Measurements from ENCODE around the gene YY1. TPM values are rescaled to one million over a fixed set of nuclear protein-coding genes. Genes with fewer than 3 reads are reported as not detected.
"Not testable (repeated sequence)": the region's sequence is repeated elsewhere in the genome, so short reads cannot be mapped to it uniquely, and the experiment has no call there.

The YY1 gene
- total RNA-seq, 5 donors from 2014 or later (not counting 1 experiment from before 2014, with no cell fraction given) = 67.5 to 86.5 (median 74.2) TPM

- H3K36me3 Mint-ChIP-seq; CTCF ChIA-PET; H3K36me3 ChIP-seq (ENCODE audit: control insufficient read depth in 2 of 2, extremely low read depth in 1 of 2, insufficient read depth in 1 of 2, low read length in 1 of 2); H3K4me3 Mint-ChIP-seq; H3K27ac Mint-ChIP-seq; ATAC-seq (replicated peaks in 1 of 4); H3K27me3 Mint-ChIP-seq; POLR2A ChIA-PET; H3K9me3 ChIP-seq; H3K27ac ChIP-seq (ENCODE audit: low read length); H3K9me3 Mint-ChIP-seq; H3K4me1 Mint-ChIP-seq; H3K4me1 ChIP-seq (ENCODE audit: control insufficient read depth in 1 of 2, extremely low read depth in 1 of 2, insufficient read depth in 2 of 2, low read length in 2 of 2); H3K27me3 ChIP-seq (replicated peaks in 1 of 2; ENCODE audit: control insufficient read depth in 2 of 2, extremely low read depth in 1 of 2, insufficient read depth in 2 of 2, low read length in 1 of 2); DNase-seq; H3K4me3 ChIP-seq (ENCODE audit: control insufficient read depth in 1 of 2, extremely low read depth in 1 of 2, low read length in 1 of 2): not testable (repeated sequence)
- 41% methylated on average over 7 of the region's 18 CpGs for WGBS (ENCODE audit: insufficient coverage)
Observed at GRCh38 chr14:100312110-100312876, 73.3 kb downstream of the YY1 start.

- Mint-ChIP-seq H3K27me3 (no peaks in the 10 kb centered on the region), H3K4me1 (peaks cover 2 to 14% (median 5%) of the 10 kb centered on the region in 3 donors), H3K27ac (no peak overlapping the region), H3K9me3 (no peaks in the 10 kb centered on the region), H3K4me3 (no peak overlapping the region), H3K36me3 (no peaks in the 10 kb centered on the region)
- Histone ChIP-seq H3K27ac (ENCODE audit: low read length) (no peak overlapping the region), H3K9me3 (no peaks in the 10 kb centered on the region), H3K4me3 (ENCODE audit: control insufficient read depth in 1 of 2, extremely low read depth in 1 of 2, low read length in 1 of 2) (no peak overlapping the region), H3K4me1 (ENCODE audit: control insufficient read depth in 1 of 2, extremely low read depth in 1 of 2, insufficient read depth in 2 of 2, low read length in 2 of 2) (peaks cover 0 to 11% of the 10 kb centered on the region in 2 experiments), H3K27me3 (replicated peaks in 1 of 2; ENCODE audit: control insufficient read depth in 2 of 2, extremely low read depth in 1 of 2, insufficient read depth in 2 of 2, low read length in 1 of 2) (no peaks in the 10 kb centered on the region), H3K36me3 (ENCODE audit: control insufficient read depth in 2 of 2, extremely low read depth in 1 of 2, insufficient read depth in 1 of 2, low read length in 1 of 2) (no peaks in the 10 kb centered on the region)
- WGBS (ENCODE audit: insufficient coverage) = 71% methylated on average over 10 of the region's 10 CpGs
- no peak for DNase-seq
- ChIA-PET POLR2A (no interaction called here), CTCF (no interaction called here)
- ATAC-seq (replicated peaks in 1 of 4) = no peak
Observed at GRCh38 chr14:100312877-100313400, 74.0 kb downstream of the YY1 start.

- no peaks in the 10 kb centered on the region for H3K27me3 ChIP-seq (replicated peaks in 1 of 2; ENCODE audit: control insufficient read depth in 2 of 2, extremely low read depth in 1 of 2, insufficient read depth in 2 of 2, low read length in 1 of 2)
- H3K27ac Mint-ChIP-seq = no peak overlapping the region
- H3K36me3 Mint-ChIP-seq = no peaks in the 10 kb centered on the region
- ChIA-PET CTCF (interaction anchor here in 1 of 2 donors (0.6 kb wide), 2 partner anchors 26 to 34 kb away, joined by 3 to 4 read pairs; no protein-coding TSS in a partner anchor), POLR2A (no interaction called here)
- peaks cover 0 to 12% (median 3%) of the 10 kb centered on the region in 3 donors for H3K4me1 Mint-ChIP-seq
- no peaks in the 10 kb centered on the region for H3K27me3 Mint-ChIP-seq
- H3K27ac ChIP-seq (ENCODE audit: low read length) = no peak overlapping the region
- H3K9me3 Mint-ChIP-seq = no peaks in the 10 kb centered on the region
- ATAC-seq (replicated peaks in 1 of 4) = no peak
- peaks cover 0 to 17% of the 10 kb centered on the region in 2 experiments for H3K4me1 ChIP-seq (ENCODE audit: control insufficient read depth in 1 of 2, extremely low read depth in 1 of 2, insufficient read depth in 2 of 2, low read length in 2 of 2)
- H3K4me3 Mint-ChIP-seq = no peak overlapping the region
- H3K36me3 ChIP-seq (ENCODE audit: control insufficient read depth in 2 of 2, extremely low read depth in 1 of 2, insufficient read depth in 1 of 2, low read length in 1 of 2) = no peaks in the 10 kb centered on the region
- H3K9me3 ChIP-seq = no peaks in the 10 kb centered on the region
- WGBS (ENCODE audit: insufficient coverage) = 92% methylated on average over 24 of the region's 26 CpGs
- no peak overlapping the region for H3K4me3 ChIP-seq (ENCODE audit: control insufficient read depth in 1 of 2, extremely low read depth in 1 of 2, low read length in 1 of 2)
- no peak for DNase-seq
Observed at GRCh38 chr14:100313464-100314230, 74.7 kb downstream of the YY1 start.

- DNase-seq (no peak), ATAC-seq (replicated peaks in 1 of 4) (no peak)
- ChIA-PET CTCF (no interaction called here), POLR2A (no interaction called here)
- H3K4me1 Mint-ChIP-seq = peaks cover 0 to 15% (median 3%) of the 10 kb centered on the region in 3 donors
- Histone ChIP-seq H3K4me3 (ENCODE audit: control insufficient read depth in 1 of 2, extremely low read depth in 1 of 2, low read length in 1 of 2) (no peak overlapping the region), H3K27ac (ENCODE audit: low read length) (no peak overlapping the region), H3K36me3 (ENCODE audit: control insufficient read depth in 2 of 2, extremely low read depth in 1 of 2, insufficient read depth in 1 of 2, low read length in 1 of 2) (no peaks in the 10 kb centered on the region), H3K4me1 (ENCODE audit: control insufficient read depth in 1 of 2, extremely low read depth in 1 of 2, insufficient read depth in 2 of 2, low read length in 2 of 2) (peaks cover 0 to 17% of the 10 kb centered on the region in 2 experiments), H3K27me3 (replicated peaks in 1 of 2; ENCODE audit: control insufficient read depth in 2 of 2, extremely low read depth in 1 of 2, insufficient read depth in 2 of 2, low read length in 1 of 2) (no peaks in the 10 kb centered on the region), H3K9me3 (no peaks in the 10 kb centered on the region)
- no peaks in the 10 kb centered on the region for H3K9me3 Mint-ChIP-seq
- H3K27ac Mint-ChIP-seq = no peak overlapping the region
- no peaks in the 10 kb centered on the region for H3K27me3 Mint-ChIP-seq
- no peaks in the 10 kb centered on the region for H3K36me3 Mint-ChIP-seq
- H3K4me3 Mint-ChIP-seq = no peak overlapping the region
- WGBS (ENCODE audit: insufficient coverage) = 97% methylated on average over 6 of the region's 6 CpGs
Observed at GRCh38 chr14:100314724-100315123, 75.8 kb downstream of the YY1 start.

GRCh38 chr14:100317389-100317788 lies 78.4 kb downstream of the YY1 start:
- DNase-seq (no peak), ATAC-seq (replicated peaks in 1 of 4) (no peak)
- no peaks in the 10 kb centered on the region for H3K27me3 Mint-ChIP-seq
- H3K9me3 ChIP-seq = no peaks in the 10 kb centered on the region
- peaks cover 0 to 17% of the 10 kb centered on the region in 2 experiments for H3K4me1 ChIP-seq (ENCODE audit: control insufficient read depth in 1 of 2, extremely low read depth in 1 of 2, insufficient read depth in 2 of 2, low read length in 2 of 2)
- peak overlapping the region; percentile 70 to 71 (median 71) for H3K4me3 Mint-ChIP-seq
- H3K36me3 Mint-ChIP-seq = no peaks in the 10 kb centered on the region
- CTCF ChIA-PET = interaction anchor here in 1 of 2 donors (0.6 kb wide), 1 partner anchor 1470 kb away, joined by 5 read pairs; no protein-coding TSS in a partner anchor
- POLR2A ChIA-PET = no interaction called here
- H3K9me3 Mint-ChIP-seq = no peaks in the 10 kb centered on the region
- peaks cover 0 to 12% (median 3%) of the 10 kb centered on the region in 3 donors for H3K4me1 Mint-ChIP-seq
- no peak overlapping the region for H3K27ac Mint-ChIP-seq
- H3K36me3 ChIP-seq (ENCODE audit: control insufficient read depth in 2 of 2, extremely low read depth in 1 of 2, insufficient read depth in 1 of 2, low read length in 1 of 2) = no peaks in the 10 kb centered on the region
- 90% methylated on average over 2 of the region's 6 CpGs for WGBS (ENCODE audit: insufficient coverage)
- H3K27me3 ChIP-seq (replicated peaks in 1 of 2; ENCODE audit: control insufficient read depth in 2 of 2, extremely low read depth in 1 of 2, insufficient read depth in 2 of 2, low read length in 1 of 2) = peaks cover 0 to 5% of the 10 kb centered on the region in 2 experiments
- H3K4me3 ChIP-seq (ENCODE audit: control insufficient read depth in 1 of 2, extremely low read depth in 1 of 2, low read length in 1 of 2) = no peak overlapping the region
- no peak overlapping the region for H3K27ac ChIP-seq (ENCODE audit: low read length)
